SK-N-MC (cell line): ENCODE data around the gene TMOD1.
"Not testable (repeated sequence)": the region's sequence is repeated elsewhere in the genome, so short reads cannot be mapped to it uniquely, and the experiment has no call there.

Source experiments
- DNase-seq: peaks from one replicate; pipeline ENCODE4 v3.0.0-alpha.2; 2011; ENCODE audit warnings: low read depth, low spot score
- H3K27ac ChIP-seq: fragments of 200-600 bp; sonication (generic); 2 replicates; pipeline ENCODE4 v1.5.1; 2016; ENCODE audit warnings: mixed run types
- H3K36me3 ChIP-seq: fragments of 200-600 bp; sonication (generic); 2 replicates; pipeline ENCODE4 v1.6.1; 2017; ENCODE audit warnings: antibody characterized with exemption, low read length, mixed read lengths; ENCODE audit not compliant: insufficient read depth
- H3K4me3 ChIP-seq: fragments of 200-600 bp; sonication (generic); 2 replicates; pipeline ENCODE4 v1.5.1; 2016
- H3K9ac ChIP-seq: fragments of 200-600 bp; sonication (generic); 2 replicates; pipeline ENCODE4 v1.8.0; 2017; ENCODE audit warnings: mixed run types, mixed read lengths; ENCODE audit not compliant: insufficient read length
- H3K9me3 ChIP-seq: fragments of 200-600 bp; sonication (generic); 2 replicates; pipeline ENCODE4 v1.6.1; 2017; ENCODE audit warnings: low read depth, mild to moderate bottlenecking, antibody characterized with exemption, low read length, moderate library complexity, mixed read lengths
- EZH2 ChIP-seq: fragments of 200-600 bp; sonication (generic); IDR thresholded peaks from one replicate; pipeline ENCODE4 v1.6.1; 2017; ENCODE audit warnings: antibody characterized with exemption
- FOXP2 ChIP-seq: optimal IDR thresholded peaks from 2 replicates; pipeline ENCODE3; 2011; ENCODE audit warnings: mild to moderate bottlenecking, moderate library complexity; ENCODE audit not compliant: insufficient read depth; ENCODE audit errors: extremely low read length, control extremely low read depth
- POLR2AphosphoS5 ChIP-seq: IDR thresholded peaks from 2 replicates; pipeline ENCODE4 v1.6.1; 2012; ENCODE audit warnings: mild to moderate bottlenecking, low read depth, low read length, borderline replicate concordance

TMOD1 gene

GRCh38 chr9:97617939-97618416 is 116.5 kb downstream of the TMOD1 start:
- no peak overlapping the region for H3K4me3 ChIP-seq
- peaks cover 18% of the 10 kb centered on the region; the same call in 1 of the 2 replicates for H3K36me3 ChIP-seq
- no peak overlapping the region for H3K9ac ChIP-seq
- DNase-seq = no peak
- no peaks in the 10 kb centered on the region for H3K9me3 ChIP-seq
- no peak overlapping the region for H3K27ac ChIP-seq
- TF ChIP-seq POLR2AphosphoS5 (no peak), EZH2 (no peak), FOXP2 (no peak)

GRCh38 chr9:97620063-97620462 is 118.6 kb downstream of the TMOD1 start:
- not testable (repeated sequence) for H3K9me3 ChIP-seq, H3K4me3 ChIP-seq, H3K27ac ChIP-seq, H3K9ac ChIP-seq, DNase-seq
- peaks cover 35% of the 10 kb centered on the region for H3K36me3 ChIP-seq

- not testable (repeated sequence) for H3K9me3 ChIP-seq, H3K9ac ChIP-seq, H3K4me3 ChIP-seq, H3K27ac ChIP-seq, DNase-seq
- H3K36me3 ChIP-seq = peaks cover 44% of the 10 kb centered on the region
Measured at GRCh38 chr9:97622483-97622882, 121.0 kb downstream of the TMOD1 start.

GRCh38 chr9:97623946-97624345 is 122.5 kb downstream of the TMOD1 start:
- no peaks in the 10 kb centered on the region for H3K9me3 ChIP-seq
- no peak overlapping the region for H3K9ac ChIP-seq
- peaks cover 36% of the 10 kb centered on the region for H3K36me3 ChIP-seq
- no peak for TF ChIP-seq EZH2
- TF ChIP-seq FOXP2 = no peak
- TF ChIP-seq POLR2AphosphoS5 = no peak
- H3K27ac ChIP-seq = no peak overlapping the region
- no peak overlapping the region for H3K4me3 ChIP-seq
- no peak for DNase-seq

GRCh38 chr9:97625620-97626019 is 124.2 kb downstream of the TMOD1 start:
- no peak overlapping the region for H3K4me3 ChIP-seq
- no peak for DNase-seq
- peaks cover 36% of the 10 kb centered on the region for H3K36me3 ChIP-seq
- no peak overlapping the region for H3K9ac ChIP-seq
- no peak for TF ChIP-seq POLR2AphosphoS5
- no peak for TF ChIP-seq FOXP2
- no peak for TF ChIP-seq EZH2
- no peaks in the 10 kb centered on the region for H3K9me3 ChIP-seq
- no peak overlapping the region for H3K27ac ChIP-seq

GRCh38 chr9:97627624-97628023 is 126.2 kb downstream of the TMOD1 start:
- Histone ChIP-seq H3K4me3 (no peak overlapping the region), H3K36me3 (peaks cover 33% of the 10 kb centered on the region)

GRCh38 chr9:97628668-97629067 is 127.2 kb downstream of the TMOD1 start:
- TF ChIP-seq POLR2AphosphoS5 = no peak
- no peak for TF ChIP-seq EZH2
- no peak for TF ChIP-seq FOXP2
- DNase-seq = no peak
- no peak overlapping the region for H3K9ac ChIP-seq
- no peak overlapping the region for H3K27ac ChIP-seq
- H3K9me3 ChIP-seq = no peaks in the 10 kb centered on the region
- H3K4me3 ChIP-seq = no peak overlapping the region
- peaks cover 28% of the 10 kb centered on the region for H3K36me3 ChIP-seq

More at GRCh38 chr9:97627624-97628023, 126.2 kb downstream of the TMOD1 start:
- Histone ChIP-seq H3K27ac (no peak overlapping the region), H3K9me3 (no peaks in the 10 kb centered on the region), H3K9ac (no peak overlapping the region)
- TF ChIP-seq POLR2AphosphoS5 (no peak), FOXP2 (no peak), EZH2 (no peak)
- no peak for DNase-seq

GRCh38 chr9:97629156-97629555 is 127.7 kb downstream of the TMOD1 start:
- H3K4me3 ChIP-seq = no peak overlapping the region
- H3K27ac ChIP-seq = no peak overlapping the region
- TF ChIP-seq POLR2AphosphoS5 = no peak
- TF ChIP-seq EZH2 = no peak
- no peak for TF ChIP-seq FOXP2
- no peak for DNase-seq
- H3K9me3 ChIP-seq = no peaks in the 10 kb centered on the region
- no peak overlapping the region for H3K9ac ChIP-seq
- H3K36me3 ChIP-seq = peaks cover 24% of the 10 kb centered on the region

GRCh38 chr9:97630591-97630990 is 129.1 kb downstream of the TMOD1 start:
- Histone ChIP-seq H3K9me3 (no peaks in the 10 kb centered on the region), H3K27ac (no peak overlapping the region), H3K9ac (no peak overlapping the region), H3K36me3 (peaks cover 10% of the 10 kb centered on the region), H3K4me3 (no peak overlapping the region)
- no peak for DNase-seq
- TF ChIP-seq EZH2 (no peak), FOXP2 (no peak)
